HuH-7 (cell line): ENCODE measurements around the gene METAP1D.
A peak's percentile ranks its signal among the peaks of the same experiment; 100 is the strongest.

Experiments
- DNase-seq: peaks from one replicate; pipeline ENCODE4 v3.0.0; 2011; ENCODE audit warnings: low spot score

METAP1D gene

GRCh38 chr2:172080641-172081220 is 81.0 kb downstream of the METAP1D start:
- DNase-seq = no peak

GRCh38 chr2:172081221-172082022 is 81.7 kb downstream of the METAP1D start:
- no peak for DNase-seq

- no peak for DNase-seq
These were observed 82.6 kb downstream of the METAP1D start for GRCh38 chr2:172082105-172082943.

GRCh38 chr2:172082944-172083627 is 83.3 kb downstream of the METAP1D start:
- no peak for DNase-seq

GRCh38 chr2:172083628-172084394 is 84.1 kb downstream of the METAP1D start:
- no peak for DNase-seq

GRCh38 chr2:172084395-172084644 is 84.6 kb downstream of the METAP1D start:
- no peak for DNase-seq

DNA sequence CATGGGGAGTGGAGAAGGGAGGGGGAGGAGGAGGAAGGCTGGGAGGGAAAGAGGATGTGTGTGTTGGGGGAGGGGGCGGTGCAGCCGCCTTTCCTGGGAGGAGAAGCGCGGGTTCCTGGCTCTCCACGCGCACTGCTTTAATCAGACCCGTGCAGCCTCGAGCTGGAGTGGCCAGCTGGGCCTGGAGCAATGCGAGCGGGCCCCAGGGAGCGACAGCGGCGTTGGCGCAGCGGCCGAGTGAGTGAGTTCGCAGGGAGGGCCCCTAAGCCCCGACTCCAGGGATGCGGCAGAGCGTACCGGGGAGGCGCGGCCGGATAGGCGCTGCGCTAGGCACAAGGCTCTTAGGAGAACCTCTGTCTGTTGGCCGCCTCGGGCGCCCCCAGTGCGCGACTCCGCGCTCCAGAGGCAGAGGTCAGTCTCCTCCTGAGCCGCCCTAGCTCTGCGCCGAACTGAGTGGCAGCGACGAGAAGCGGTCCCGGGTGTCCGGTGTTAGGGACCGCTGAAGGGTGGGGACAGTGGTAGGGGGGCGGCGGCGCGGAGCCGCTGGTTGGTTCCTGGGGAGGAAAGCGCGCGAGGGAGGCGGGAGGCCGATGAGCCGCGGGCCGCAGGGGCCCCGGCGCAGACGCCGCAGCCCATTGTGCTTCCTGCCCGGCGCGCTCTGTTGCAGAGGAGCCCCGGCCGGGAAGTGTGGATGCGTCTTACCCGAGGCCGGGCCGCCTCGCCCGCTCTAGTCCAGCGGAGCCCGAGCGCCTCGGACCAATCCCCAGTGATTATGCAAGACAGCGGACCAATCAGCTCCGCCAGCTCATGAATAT is 85.1 kb downstream of the METAP1D start:
- DNase-seq = peak; percentile 94

DNA sequence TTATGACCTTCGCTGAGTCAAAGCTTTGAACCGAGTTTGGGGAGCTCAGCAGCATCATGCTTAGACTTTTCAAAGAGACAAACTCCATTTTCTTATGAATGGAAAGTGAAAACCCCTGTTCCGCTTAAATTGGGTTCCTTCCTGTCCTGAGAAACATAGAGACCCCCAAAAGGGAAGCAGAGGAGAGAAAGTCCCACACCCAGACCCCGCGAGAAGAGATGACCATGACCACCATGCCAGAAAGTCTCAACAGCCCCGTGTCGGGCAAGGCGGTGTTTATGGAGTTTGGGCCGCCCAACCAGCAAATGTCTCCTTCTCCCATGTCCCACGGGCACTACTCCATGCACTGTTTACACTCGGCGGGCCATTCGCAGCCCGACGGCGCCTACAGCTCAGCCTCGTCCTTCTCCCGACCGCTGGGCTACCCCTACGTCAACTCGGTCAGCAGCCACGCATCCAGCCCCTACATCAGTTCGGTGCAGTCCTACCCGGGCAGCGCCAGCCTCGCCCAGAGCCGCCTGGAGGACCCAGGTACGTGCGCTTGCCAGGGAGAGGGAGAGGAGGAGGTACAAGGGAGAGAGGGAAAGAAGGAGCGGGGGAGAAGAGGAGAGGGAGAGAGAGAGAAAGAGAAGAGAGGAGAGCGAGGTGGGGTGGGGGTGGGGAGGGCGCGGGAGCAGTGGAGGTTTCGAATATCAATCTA is 85.9 kb downstream of the METAP1D start, which contains the start of gene DLX1:
TSS of gene DLX1 (plus strand) at position 48 of the 700 bp plus-strand sequence. CDS start at position 219, 171 bp downstream.
- DNase-seq = peak; percentile 73

DNA sequence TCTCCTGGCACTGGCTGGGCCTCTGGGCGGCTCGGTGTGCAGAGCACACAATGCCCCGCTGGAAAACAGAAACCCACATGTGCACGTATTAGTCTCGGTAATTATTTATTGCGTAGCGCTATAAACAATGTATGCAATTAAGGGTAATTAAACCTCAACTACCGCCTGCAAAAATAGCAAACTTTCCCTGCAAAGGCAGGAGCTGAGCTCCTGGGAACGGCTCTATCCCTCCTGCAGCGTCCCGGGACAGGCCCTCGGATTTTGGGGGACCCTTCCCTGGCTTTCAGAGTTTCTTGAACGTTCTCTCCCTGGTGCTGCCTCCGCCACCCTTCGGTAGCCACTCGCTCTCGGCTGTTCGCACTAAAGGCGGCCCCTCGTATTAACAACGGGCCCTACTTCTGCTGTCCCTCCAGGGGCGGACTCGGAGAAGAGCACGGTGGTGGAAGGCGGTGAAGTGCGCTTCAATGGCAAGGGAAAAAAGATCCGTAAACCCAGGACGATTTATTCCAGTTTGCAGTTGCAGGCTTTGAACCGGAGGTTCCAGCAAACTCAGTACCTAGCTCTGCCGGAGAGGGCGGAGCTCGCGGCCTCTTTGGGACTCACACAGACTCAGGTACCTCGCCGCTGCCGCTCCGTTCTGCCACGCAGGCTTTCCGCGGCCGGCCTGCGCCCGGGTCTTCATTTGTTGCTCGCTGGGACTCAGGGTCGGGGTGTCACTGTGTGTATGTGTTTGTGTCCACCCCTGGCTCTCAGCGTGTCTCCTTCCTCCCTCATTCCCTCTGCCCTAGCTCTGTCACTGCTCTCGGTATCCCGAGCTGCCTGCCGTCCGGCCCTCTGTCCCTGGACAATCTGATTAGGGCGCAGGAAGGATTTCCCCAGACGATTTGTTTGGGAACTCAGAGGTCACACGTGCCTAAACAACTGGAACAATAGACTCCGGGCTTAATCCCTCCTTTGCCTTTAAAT is 86.8 kb downstream of the METAP1D start:
- DNase-seq = peak; percentile 77

- DNase-seq = no peak
These were observed 87.5 kb downstream of the METAP1D start for GRCh38 chr2:172087207-172087779.

GRCh38 chr2:172087780-172088244 is 88.1 kb downstream of the METAP1D start:
- no peak for DNase-seq

DNA sequence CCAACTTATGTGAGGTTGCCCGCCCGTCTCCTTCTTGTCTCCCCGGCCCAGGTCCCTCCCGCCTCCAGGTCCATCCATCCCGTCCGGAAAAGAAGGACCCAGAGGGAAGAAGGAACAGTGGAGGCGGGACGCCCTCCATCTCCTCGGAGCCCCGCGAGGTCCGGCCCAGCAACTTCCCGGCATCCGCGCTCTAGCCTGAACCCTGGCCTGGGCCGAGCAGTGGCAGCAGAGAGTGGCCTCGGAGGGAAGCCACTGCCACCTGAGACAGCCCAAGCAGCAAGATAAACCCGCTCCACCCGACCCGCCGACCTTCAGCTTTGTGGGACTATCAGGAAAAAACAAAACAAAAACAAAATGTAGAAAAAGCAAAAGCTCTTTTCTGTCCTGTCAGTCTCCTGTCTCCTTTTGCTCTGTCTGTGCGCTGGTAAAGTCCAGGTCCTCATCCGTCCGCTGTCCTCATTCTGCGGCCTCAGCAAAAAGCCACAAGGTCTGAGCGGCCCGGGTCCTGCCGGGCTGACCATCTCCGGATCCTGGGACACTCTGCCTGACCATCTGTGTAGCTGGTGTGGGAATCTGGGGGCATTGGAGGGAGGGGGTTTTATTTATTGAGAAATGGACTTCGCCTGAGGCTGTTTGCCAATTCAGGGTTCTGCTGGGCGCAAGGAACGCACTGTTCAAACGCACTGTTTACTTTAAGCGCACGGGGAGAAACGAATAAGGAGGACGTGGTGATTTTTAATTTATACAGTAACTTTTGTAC is 88.7 kb downstream of the METAP1D start:
- no peak for DNase-seq

- no peak for DNase-seq
These were observed 89.3 kb downstream of the METAP1D start for GRCh38 chr2:172089005-172089504.

DNA sequence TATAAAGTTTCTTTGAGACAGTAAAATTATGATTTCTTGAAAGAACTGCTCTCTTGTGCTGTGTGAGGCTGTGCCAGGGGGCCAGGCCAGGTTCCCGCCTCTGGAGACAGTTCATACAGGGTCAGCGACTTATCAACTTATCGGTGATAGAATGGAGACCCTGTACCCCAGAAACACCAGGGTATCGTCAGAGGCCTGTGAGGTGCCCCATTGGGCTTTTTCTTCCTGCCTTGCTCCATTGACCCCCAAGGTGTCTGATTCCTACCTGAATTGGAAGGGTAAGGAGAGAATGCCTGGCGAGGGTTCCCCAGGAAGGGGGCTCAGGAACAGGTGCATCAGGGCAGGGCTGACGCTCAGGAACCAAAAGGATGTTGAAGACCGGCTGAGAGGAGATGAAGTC is 89.9 kb downstream of the METAP1D start:
- no peak for DNase-seq

- no peak for DNase-seq
These were observed 90.5 kb downstream of the METAP1D start for GRCh38 chr2:172090044-172090961.

DNA sequence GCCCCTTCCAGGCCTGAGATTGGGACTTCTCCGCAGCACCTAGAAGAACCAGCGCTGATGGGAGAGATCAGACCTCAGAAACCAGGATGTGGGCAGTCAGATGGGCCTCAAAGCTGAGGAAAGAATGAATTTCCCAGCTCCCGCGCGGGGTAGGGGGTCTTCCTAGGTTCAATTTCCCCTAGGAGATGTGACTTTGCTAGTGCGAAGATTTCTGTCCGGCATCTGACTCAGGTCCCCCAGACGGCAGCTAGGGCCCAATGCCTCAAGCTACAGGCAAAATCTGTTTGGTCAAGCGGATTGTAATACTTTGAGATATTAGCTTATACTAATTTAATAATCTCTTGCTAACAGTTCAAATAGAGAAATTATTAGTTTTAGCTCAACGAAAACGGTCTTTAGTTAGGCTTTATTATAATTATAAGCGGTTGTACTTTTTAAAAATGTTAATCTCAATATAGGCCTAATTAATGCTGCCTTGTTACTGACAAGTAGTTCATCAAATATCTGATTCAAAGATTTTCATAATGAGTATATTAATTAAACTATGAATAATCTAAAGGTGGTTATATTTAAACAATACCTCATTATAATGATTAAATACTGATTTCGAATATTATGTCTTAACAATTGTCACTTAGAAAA is 91.4 kb downstream of the METAP1D start:
- no peak for DNase-seq
